KOPT-K1 (cell line): ENCODE measurements around the gene NME3.

ENCODE experiments used
- H3K27ac ChIP-seq: fragments of 200-600 bp; sonication (generic); 2 replicates; pipeline ENCODE4 v1.5.1; 2016; ENCODE audit warnings: antibody characterized with exemption, mild to moderate bottlenecking, low read depth, low read length; ENCODE audit not compliant: poor library complexity, severe bottlenecking
- H3K36me3 ChIP-seq: fragments of 200-600 bp; sonication (generic); 2 replicates; pipeline ENCODE4 v1.5.1; 2017; ENCODE audit warnings: antibody characterized with exemption, mild to moderate bottlenecking, low read length, moderate library complexity; ENCODE audit not compliant: insufficient read depth
- H3K9me3 ChIP-seq: fragments of 200-600 bp; sonication (generic); 2 replicates; pipeline ENCODE4 v1.5.1; 2017; ENCODE audit warnings: antibody characterized with exemption, low read length, mild to moderate bottlenecking; ENCODE audit not compliant: insufficient read depth, poor library complexity, severe bottlenecking

Gene NME3

GRCh38 chr16:1770328-1771187 lies 785 bp downstream of the NME3 start:
- Histone ChIP-seq H3K9me3 (no peaks in the 10 kb centered on the region), H3K27ac (peak overlapping the region; percentile 85), H3K36me3 (peaks cover 53% of the 10 kb centered on the region; the same call in 1 of the 2 replicates)

GRCh38 chr16:1769402-1770300 lies 1.7 kb downstream of the NME3 start:
- no peak overlapping the region for H3K27ac ChIP-seq
- peaks cover 58% of the 10 kb centered on the region for H3K36me3 ChIP-seq
- H3K9me3 ChIP-seq: no peaks in the 10 kb centered on the region

GRCh38 chr16:1768767-1769401 lies 2.5 kb downstream of the NME3 start:
- H3K36me3 ChIP-seq: peaks cover 65% of the 10 kb centered on the region
- H3K27ac ChIP-seq: no peak overlapping the region

GRCh38 chr16:1768061-1768766 lies 3.1 kb downstream of the NME3 start:
- Histone ChIP-seq H3K27ac (no peak overlapping the region), H3K36me3 (peaks cover 70% of the 10 kb centered on the region), H3K9me3 (no peaks in the 10 kb centered on the region)

More at GRCh38 chr16:1768767-1769401, 2.5 kb downstream of the NME3 start:
- H3K9me3 ChIP-seq: no peaks in the 10 kb centered on the region

GRCh38 chr16:1767116-1767994 lies 4.0 kb downstream of the NME3 start:
- peaks cover 78% of the 10 kb centered on the region for H3K36me3 ChIP-seq
- H3K9me3 ChIP-seq: no peaks in the 10 kb centered on the region
- H3K27ac ChIP-seq: no peak overlapping the region

- Histone ChIP-seq H3K36me3 (peaks cover 85% of the 10 kb centered on the region), H3K27ac (no peak overlapping the region)
Observed at GRCh38 chr16:1766701-1767100, 4.6 kb downstream of the NME3 start.

GRCh38 chr16:1766231-1766630 lies 5.1 kb downstream of the NME3 start:
- H3K36me3 ChIP-seq: peaks cover 88% of the 10 kb centered on the region
- H3K9me3 ChIP-seq: no peaks in the 10 kb centered on the region
- no peak overlapping the region for H3K27ac ChIP-seq

More at GRCh38 chr16:1766701-1767100, 4.6 kb downstream of the NME3 start:
- no peaks in the 10 kb centered on the region for H3K9me3 ChIP-seq

GRCh38 chr16:1765826-1766225 lies 5.5 kb downstream of the NME3 start:
- peaks cover 92% of the 10 kb centered on the region for H3K36me3 ChIP-seq
- H3K27ac ChIP-seq: no peak overlapping the region
- H3K9me3 ChIP-seq: no peaks in the 10 kb centered on the region

- Histone ChIP-seq H3K36me3 (peaks cover 94% of the 10 kb centered on the region), H3K9me3 (no peaks in the 10 kb centered on the region), H3K27ac (no peak overlapping the region)
Observed at GRCh38 chr16:1764971-1765370, 6.4 kb downstream of the NME3 start.

GRCh38 chr16:1763521-1764511 lies 7.5 kb downstream of the NME3 start:
- Histone ChIP-seq H3K9me3 (no peaks in the 10 kb centered on the region), H3K36me3 (peaks cover 91% of the 10 kb centered on the region), H3K27ac (no peak overlapping the region)

- Histone ChIP-seq H3K36me3 (peaks cover 86% of the 10 kb centered on the region), H3K27ac (no peak overlapping the region), H3K9me3 (no peaks in the 10 kb centered on the region)
Observed at GRCh38 chr16:1762879-1763520, 8.3 kb downstream of the NME3 start.

GRCh38 chr16:1762196-1762878 lies 9.0 kb downstream of the NME3 start:
- Histone ChIP-seq H3K36me3 (peaks cover 85% of the 10 kb centered on the region), H3K9me3 (no peaks in the 10 kb centered on the region), H3K27ac (no peak overlapping the region)
